ENCODE measurements around the gene TH.

GRCh38 chr11:2189938-2190656, 18.5 kb upstream of the TH start:
- TF ChIP-seq MXI1 (conservative IDR thresholded peaks at IDR 0.05; ENCODE audit: poor library complexity, severe bottlenecking) (no peak), POLR2AphosphoS5 (IDR thresholded peaks at IDR 0.05) (no peak), REST (IDR thresholded peaks at IDR 0.05; ENCODE audit: borderline replicate concordance) (no peak), CTCF (IDR thresholded peaks at IDR 0.05; ENCODE audit: poor library complexity, severe bottlenecking) (no peak), EP300 (conservative IDR thresholded peaks at IDR 0.05; ENCODE audit: poor library complexity, severe bottlenecking) (no peak), EZH2 (IDR thresholded peaks at IDR 0.05; ENCODE audit: borderline replicate concordance, insufficient read depth, low read length, poor library complexity, severe bottlenecking) (no peak), TAF1 (IDR thresholded peaks at IDR 0.05; ENCODE audit: low read depth) (no peak)
